ENCODE measurements around the gene NMNAT2. TPM values are rescaled to one million over a fixed set of nuclear protein-coding genes. Genes with fewer than 3 reads are reported as not detected.

Gene NMNAT2
- total and polyA plus RNA-seq, 2 of the 13 experiments (the other 11 are each of a cell fraction or from before 2014, with no cell fraction given) = not detected

GRCh38 chr1:183277821-183278738, 140.1 kb downstream of the NMNAT2 start:
- no peak overlapping the region for H3K27ac ChIP-seq (ENCODE audit: extremely low read length, insufficient read depth, low read length)
- H3K9me3 ChIP-seq (ENCODE audit: low read length) = no peaks in the 10 kb centered on the region
- H3K4me3 ChIP-seq (replicated peaks in 1 of 3; ENCODE audit: insufficient read depth in 1 of 3, low read depth in 2 of 3, low read length in 3 of 3) = no peak overlapping the region
- H3K4me2 ChIP-seq (ENCODE audit: low read depth, low read length) = no peak overlapping the region
- intact Hi-C loops (cut with micrococcal nuclease; ENCODE audit: unreplicated experiment) = no loop called here
- CTCF ChIA-PET (ENCODE audit: low intra/inter-chr PET ratio, low total read pairs) = no interaction called here
- ATAC-seq = no peak
- no peaks in the 10 kb centered on the region for H3K4me1 ChIP-seq (ENCODE audit: insufficient read depth, low read length)
- no peaks in the 10 kb centered on the region for H3K36me3 ChIP-seq (replicated peaks in 1 of 2; ENCODE audit: control insufficient read depth in 1 of 2, insufficient read depth in 2 of 2, low read length in 2 of 2)
- H4K20me1 ChIP-seq (ENCODE audit: insufficient read depth, low read length) = no peaks in the 10 kb centered on the region
- POLR2A ChIA-PET = no interaction called here
- H3K79me2 ChIP-seq (ENCODE audit: insufficient read depth, low read length) = no peaks in the 10 kb centered on the region
- in situ Hi-C loops (cut with HindIII; ENCODE audit: extremely low pct_ligation_motif_present, low pct_unique_long_range_greater_than_20kb) = loop anchor here (25.0 kb wide), 1 partner anchor 284 kb away; no protein-coding TSS in a partner anchor
- H2AFZ ChIP-seq (ENCODE audit: low read length) = no peak overlapping the region
- no peak overlapping the region for H3K9ac ChIP-seq (ENCODE audit: insufficient read depth, low read depth, low read length)
- FAIRE-seq = no peak
- no peak for DNase-seq (ENCODE audit: low spot score)
- H3K27me3 ChIP-seq (ENCODE audit: control insufficient read depth in 1 of 2, insufficient read depth in 2 of 2, low read length in 2 of 2) = peaks cover 4 to 13% of the 10 kb centered on the region in 2 experiments; a peak in 4 of 5 replicates
- no TSS peak for BruUV-seq (replicated peaks)
- 11% methylated on average over 6 of the region's 7 CpGs for WGBS (ENCODE audit: low lambda C conversion rate)
- TF ChIP-seq EP300 (IDR thresholded peaks at IDR 0.05; ENCODE audit: low read depth in 2 of 2, low read length in 2 of 2) (no peak), EP300 (CRISPR knock-in tag; IDR thresholded peaks at IDR 0.05; ENCODE audit: borderline replicate concordance) (no peak), ZNF768 (CRISPR knock-in tag; IDR thresholded peaks at IDR 0.05) (no peak), ETV6 (CRISPR knock-in tag; conservative IDR thresholded peaks at IDR 0.05) (no peak), PAWR (CRISPR knock-in tag; IDR thresholded peaks at IDR 0.05; ENCODE audit: borderline replicate concordance) (no peak), HES4 (CRISPR knock-in tag; IDR thresholded peaks at IDR 0.05; ENCODE audit: borderline replicate concordance) (no peak), SRSF9 (IDR thresholded peaks at IDR 0.05; ENCODE audit: borderline replicate concordance, insufficient read depth, low read depth, low read length, poor library complexity, severe bottlenecking) (no peak), SRY (CRISPR knock-in tag; IDR thresholded peaks at IDR 0.05) (no peak), ZNF205 (CRISPR knock-in tag; IDR thresholded peaks at IDR 0.05) (no peak), ZZZ3 (CRISPR knock-in tag; IDR thresholded peaks at IDR 0.05; ENCODE audit: borderline replicate concordance) (no peak), KAT8 (CRISPR knock-in tag; IDR thresholded peaks at IDR 0.05) (no peak), HOXA5 (CRISPR knock-in tag; IDR thresholded peaks at IDR 0.05) (no peak)
- TF ChIP-seq, protein P1, sequence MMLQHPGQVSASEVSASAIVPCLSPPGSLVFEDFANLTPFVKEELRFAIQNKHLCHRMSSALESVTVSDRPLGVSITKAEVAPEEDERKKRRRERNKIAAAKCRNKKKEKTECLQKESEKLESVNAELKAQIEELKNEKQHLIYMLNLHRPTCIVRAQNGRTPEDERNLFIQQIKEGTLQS (CRISPR knock-in tag; IDR thresholded peaks at IDR 0.05) = no peak
- TF ChIP-seq, protein P2, sequence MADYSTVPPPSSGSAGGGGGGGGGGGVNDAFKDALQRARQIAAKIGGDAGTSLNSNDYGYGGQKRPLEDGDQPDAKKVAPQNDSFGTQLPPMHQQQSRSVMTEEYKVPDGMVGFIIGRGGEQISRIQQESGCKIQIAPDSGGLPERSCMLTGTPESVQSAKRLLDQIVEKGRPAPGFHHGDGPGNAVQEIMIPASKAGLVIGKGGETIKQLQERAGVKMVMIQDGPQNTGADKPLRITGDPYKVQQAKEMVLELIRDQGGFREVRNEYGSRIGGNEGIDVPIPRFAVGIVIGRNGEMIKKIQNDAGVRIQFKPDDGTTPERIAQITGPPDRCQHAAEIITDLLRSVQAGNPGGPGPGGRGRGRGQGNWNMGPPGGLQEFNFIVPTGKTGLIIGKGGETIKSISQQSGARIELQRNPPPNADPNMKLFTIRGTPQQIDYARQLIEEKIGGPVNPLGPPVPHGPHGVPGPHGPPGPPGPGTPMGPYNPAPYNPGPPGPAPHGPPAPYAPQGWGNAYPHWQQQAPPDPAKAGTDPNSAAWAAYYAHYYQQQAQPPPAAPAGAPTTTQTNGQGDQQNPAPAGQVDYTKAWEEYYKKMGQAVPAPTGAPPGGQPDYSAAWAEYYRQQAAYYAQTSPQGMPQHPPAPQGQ (CRISPR knock-in tag; IDR thresholded peaks at IDR 0.05; ENCODE audit: borderline replicate concordance) = no peak
- TF ChIP-seq, protein P3, sequence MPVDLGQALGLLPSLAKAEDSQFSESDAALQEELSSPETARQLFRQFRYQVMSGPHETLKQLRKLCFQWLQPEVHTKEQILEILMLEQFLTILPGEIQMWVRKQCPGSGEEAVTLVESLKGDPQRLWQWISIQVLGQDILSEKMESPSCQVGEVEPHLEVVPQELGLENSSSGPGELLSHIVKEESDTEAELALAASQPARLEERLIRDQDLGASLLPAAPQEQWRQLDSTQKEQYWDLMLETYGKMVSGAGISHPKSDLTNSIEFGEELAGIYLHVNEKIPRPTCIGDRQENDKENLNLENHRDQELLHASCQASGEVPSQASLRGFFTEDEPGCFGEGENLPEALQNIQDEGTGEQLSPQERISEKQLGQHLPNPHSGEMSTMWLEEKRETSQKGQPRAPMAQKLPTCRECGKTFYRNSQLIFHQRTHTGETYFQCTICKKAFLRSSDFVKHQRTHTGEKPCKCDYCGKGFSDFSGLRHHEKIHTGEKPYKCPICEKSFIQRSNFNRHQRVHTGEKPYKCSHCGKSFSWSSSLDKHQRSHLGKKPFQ (CRISPR knock-in tag; IDR thresholded peaks at IDR 0.05; ENCODE audit: insufficient replicate concordance) = no peak

All from HepG2 (cell line).